ENCODE data around the gene EPAS1. TPM values are rescaled to one million over a fixed set of nuclear protein-coding genes. Genes with fewer than 3 reads are reported as not detected.

Gene EPAS1
- total and polyA plus RNA-seq, 12 donors = 112 to 415 (median 201) TPM

DNA sequence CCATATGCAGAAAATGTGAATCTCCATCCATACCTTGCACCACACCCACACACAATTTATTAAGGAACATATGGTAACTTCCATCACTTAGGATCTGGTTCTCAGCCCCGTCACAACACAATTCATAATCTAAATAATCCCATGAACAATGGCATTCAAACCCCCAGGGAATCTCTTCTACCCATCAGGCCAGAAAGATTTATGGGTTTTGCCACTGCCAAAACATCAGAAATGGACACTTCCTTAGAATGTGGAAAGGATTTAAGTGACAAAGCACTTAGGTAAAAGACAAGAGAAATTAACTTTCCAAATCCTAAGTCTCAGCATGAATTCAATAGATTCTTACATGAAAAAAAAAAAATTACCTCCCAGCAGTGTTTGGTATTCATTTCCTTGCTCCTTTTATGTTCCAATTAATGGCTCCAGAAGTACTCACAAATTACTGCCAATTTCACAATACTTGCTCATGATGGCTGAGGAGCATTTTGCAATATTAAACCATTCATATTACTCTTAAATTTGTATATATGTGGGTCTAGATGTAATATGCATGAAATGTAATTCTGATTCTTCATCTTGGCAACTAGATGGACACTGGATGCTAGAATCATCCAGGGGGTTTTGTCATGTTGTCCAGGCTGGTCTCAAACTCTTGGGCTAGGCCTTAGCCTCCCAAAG, 125.6 kb downstream of the EPAS1 start:
- Histone ChIP-seq H3K27me3 (no peaks in the 10 kb centered on the region), H3K27ac (no peak overlapping the region), H3K4me3 (no peak overlapping the region), H3K4me1 (no peaks in the 10 kb centered on the region), H3K36me3 (no peaks in the 10 kb centered on the region), H3K9me3 (peaks cover 0 to 22% (median 0%) of the 10 kb centered on the region in 11 donors)
- WGBS, 2 donors = 78 to 90% methylated on average over 1 of the region's 1 CpG
- TF ChIP-seq, protein P1, sequence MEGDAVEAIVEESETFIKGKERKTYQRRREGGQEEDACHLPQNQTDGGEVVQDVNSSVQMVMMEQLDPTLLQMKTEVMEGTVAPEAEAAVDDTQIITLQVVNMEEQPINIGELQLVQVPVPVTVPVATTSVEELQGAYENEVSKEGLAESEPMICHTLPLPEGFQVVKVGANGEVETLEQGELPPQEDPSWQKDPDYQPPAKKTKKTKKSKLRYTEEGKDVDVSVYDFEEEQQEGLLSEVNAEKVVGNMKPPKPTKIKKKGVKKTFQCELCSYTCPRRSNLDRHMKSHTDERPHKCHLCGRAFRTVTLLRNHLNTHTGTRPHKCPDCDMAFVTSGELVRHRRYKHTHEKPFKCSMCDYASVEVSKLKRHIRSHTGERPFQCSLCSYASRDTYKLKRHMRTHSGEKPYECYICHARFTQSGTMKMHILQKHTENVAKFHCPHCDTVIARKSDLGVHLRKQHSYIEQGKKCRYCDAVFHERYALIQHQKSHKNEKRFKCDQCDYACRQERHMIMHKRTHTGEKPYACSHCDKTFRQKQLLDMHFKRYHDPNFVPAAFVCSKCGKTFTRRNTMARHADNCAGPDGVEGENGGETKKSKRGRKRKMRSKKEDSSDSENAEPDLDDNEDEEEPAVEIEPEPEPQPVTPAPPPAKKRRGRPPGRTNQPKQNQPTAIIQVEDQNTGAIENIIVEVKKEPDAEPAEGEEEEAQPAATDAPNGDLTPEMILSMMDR (IDR thresholded peaks at IDR 0.05) = no peak
- intact Hi-C loops (cut with DNase I) = no loop called here
- DNase-seq (no peak), ATAC-seq (no peak)

- Histone ChIP-seq H3K4me1 (no peaks in the 10 kb centered on the region), H3K4me3 (no peak overlapping the region), H3K27ac (no peak overlapping the region), H3K9me3 (peaks cover 0 to 15% (median 0%) of the 10 kb centered on the region in 11 donors), H3K36me3 (no peaks in the 10 kb centered on the region), H3K27me3 (no peaks in the 10 kb centered on the region)
- ATAC-seq (no peak), DNase-seq (no peak)
- intact Hi-C loops (cut with DNase I) = no loop called here
- WGBS, 2 donors = 86 to 89% methylated on average over 5 of the region's 5 CpGs
- TF ChIP-seq, protein P1 (IDR thresholded peaks at IDR 0.05) = no peak
Measured at GRCh38 chr2:46424937-46425336, 127.7 kb downstream of the EPAS1 start.

DNA sequence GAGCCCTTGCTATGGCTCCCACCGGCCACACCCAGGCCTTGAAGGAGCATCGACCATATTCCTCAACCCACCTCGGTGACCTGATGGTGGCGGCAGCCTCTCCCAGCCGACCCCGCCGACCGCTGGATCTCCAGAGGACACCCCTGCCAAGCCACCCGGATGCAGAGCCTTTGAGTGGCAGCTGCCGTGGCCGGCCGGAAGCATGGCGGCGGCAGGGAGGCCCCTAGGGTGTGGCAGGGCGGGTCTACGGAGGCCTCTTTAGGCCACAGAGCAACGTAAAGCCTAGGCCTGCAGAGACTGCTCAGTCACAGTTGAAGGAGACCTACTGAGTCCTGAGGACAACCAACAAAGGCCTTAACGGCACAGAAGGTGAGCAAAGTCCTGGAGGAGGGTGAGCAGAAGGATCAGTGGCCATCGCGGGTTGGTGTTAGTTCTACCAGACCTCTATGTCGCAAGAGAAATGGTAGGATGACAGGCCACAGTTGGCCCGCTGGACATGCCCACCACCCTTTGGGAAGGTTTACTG, 131.8 kb downstream of the EPAS1 start:
- Histone ChIP-seq H3K27ac (no peak overlapping the region), H3K4me1 (no peaks in the 10 kb centered on the region), H3K4me3 (no peak overlapping the region), H3K36me3 (no peaks in the 10 kb centered on the region), H3K27me3 (no peaks in the 10 kb centered on the region), H3K9me3 (peaks cover 0 to 8% (median 0%) of the 10 kb centered on the region in 11 donors)
- intact Hi-C loops (cut with DNase I) = no loop called here
- no peak for DNase-seq
- TF ChIP-seq, protein P1 (IDR thresholded peaks at IDR 0.05) = no peak
- 95 to 98% methylated on average over 22 of the region's 22 CpGs for WGBS, 2 donors
- ATAC-seq = no peak

DNA sequence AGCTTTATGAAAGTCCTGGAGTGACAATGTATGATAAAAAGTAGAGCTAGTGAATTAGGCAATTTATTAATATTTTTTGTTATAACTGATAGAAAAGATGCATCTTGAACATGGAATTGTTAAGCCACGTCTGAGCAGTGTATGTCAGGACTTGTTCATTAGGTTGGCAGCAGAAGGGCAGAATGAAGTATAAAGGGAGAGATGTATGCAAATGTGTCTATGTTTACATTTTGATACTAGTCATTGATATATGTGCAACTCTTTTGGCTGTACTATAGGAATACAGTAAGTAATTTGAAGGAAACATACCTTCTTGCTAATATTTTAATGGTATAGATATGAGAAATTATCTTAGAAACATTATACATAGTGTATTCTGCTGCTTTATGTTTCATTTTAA, 133.2 kb downstream of the EPAS1 start:
- TF ChIP-seq, protein P1 (IDR thresholded peaks at IDR 0.05) = no peak
- ATAC-seq (no peak), DNase-seq (no peak)
- H3K9me3 ChIP-seq = peaks cover 0 to 8% (median 0%) of the 10 kb centered on the region in 11 donors
- no peaks in the 10 kb centered on the region for H3K27me3 ChIP-seq
- H3K27ac ChIP-seq = no peak overlapping the region
- no peak overlapping the region for H3K4me3 ChIP-seq
- intact Hi-C loops (cut with DNase I) = no loop called here
- peaks cover 0 to 12% (median 2%) of the 10 kb centered on the region in 9 donors for H3K4me1 ChIP-seq
- WGBS, 2 donors = 89 to 91% methylated on average over 1 of the region's 1 CpG
- no peaks in the 10 kb centered on the region for H3K36me3 ChIP-seq

Data from heart right ventricle (tissue), 16 donors.